ENCODE measurements around the gene CHRM2.

DNA sequence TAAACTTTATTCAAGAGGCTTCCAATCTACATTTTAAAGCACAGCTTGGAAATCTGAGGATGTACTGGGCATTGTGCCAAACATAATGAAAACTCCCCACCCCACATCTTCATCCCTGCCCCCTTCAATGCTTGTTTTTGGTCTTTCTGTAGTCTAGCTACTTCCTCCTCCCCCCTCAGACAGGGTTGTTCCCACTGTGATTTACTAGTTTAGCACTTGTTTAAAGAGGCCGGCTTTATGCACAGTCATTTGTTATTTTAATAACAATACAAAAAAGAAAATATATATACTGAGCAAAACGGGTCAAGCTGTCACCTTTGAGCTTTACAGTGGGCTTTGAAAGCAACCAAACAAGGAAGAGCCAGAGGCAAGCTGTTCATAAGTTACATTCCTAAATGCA is 132.6 kb downstream of the CHRM2 start:
- TF ChIP-seq, protein P1, sequence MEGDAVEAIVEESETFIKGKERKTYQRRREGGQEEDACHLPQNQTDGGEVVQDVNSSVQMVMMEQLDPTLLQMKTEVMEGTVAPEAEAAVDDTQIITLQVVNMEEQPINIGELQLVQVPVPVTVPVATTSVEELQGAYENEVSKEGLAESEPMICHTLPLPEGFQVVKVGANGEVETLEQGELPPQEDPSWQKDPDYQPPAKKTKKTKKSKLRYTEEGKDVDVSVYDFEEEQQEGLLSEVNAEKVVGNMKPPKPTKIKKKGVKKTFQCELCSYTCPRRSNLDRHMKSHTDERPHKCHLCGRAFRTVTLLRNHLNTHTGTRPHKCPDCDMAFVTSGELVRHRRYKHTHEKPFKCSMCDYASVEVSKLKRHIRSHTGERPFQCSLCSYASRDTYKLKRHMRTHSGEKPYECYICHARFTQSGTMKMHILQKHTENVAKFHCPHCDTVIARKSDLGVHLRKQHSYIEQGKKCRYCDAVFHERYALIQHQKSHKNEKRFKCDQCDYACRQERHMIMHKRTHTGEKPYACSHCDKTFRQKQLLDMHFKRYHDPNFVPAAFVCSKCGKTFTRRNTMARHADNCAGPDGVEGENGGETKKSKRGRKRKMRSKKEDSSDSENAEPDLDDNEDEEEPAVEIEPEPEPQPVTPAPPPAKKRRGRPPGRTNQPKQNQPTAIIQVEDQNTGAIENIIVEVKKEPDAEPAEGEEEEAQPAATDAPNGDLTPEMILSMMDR (IDR thresholded peaks at IDR 0.05): no peak
- TF ChIP-seq POLR2AphosphoS5 (IDR thresholded peaks at IDR 0.05) (no peak), POLR2A (IDR thresholded peaks at IDR 0.05) (no peak)
